ENCODE measurements around the gene DPY30.
"Not testable (repeated sequence)": the region's sequence is repeated elsewhere in the genome, so short reads cannot be mapped to it uniquely, and the experiment has no call there.

Gene DPY30

GRCh38 chr2:32039447-32040219 lies at the start of gene DPY30:
Gene DPY30, minus strand, starts transcription at chr2:32039805. Its CDS starts 349 bp downstream, at chr2:32039456.
- H3K4me3 ChIP-seq (ENCODE audit: low read depth, low read length), result peak within 1 kb of the TSS; percentile 88

GRCh38 chr2:32074134-32074506 lies 34.5 kb upstream of the DPY30 start:
- no peak overlapping the region for H3K4me3 ChIP-seq (ENCODE audit: low read depth, low read length)

GRCh38 chr2:32067549-32067948 lies 27.9 kb upstream of the DPY30 start:
- no peak overlapping the region for H3K4me3 ChIP-seq (ENCODE audit: low read depth, low read length)

- peak overlapping the region; percentile 80 for H3K4me3 ChIP-seq (ENCODE audit: low read depth, low read length)
Measured at GRCh38 chr2:32064713-32065112, 25.1 kb upstream of the DPY30 start.

GRCh38 chr2:32064021-32064601 lies 24.5 kb upstream of the DPY30 start:
- peak overlapping the region; percentile 80 for H3K4me3 ChIP-seq (ENCODE audit: low read depth, low read length)

- H3K4me3 ChIP-seq (ENCODE audit: low read depth, low read length), result peak within 1 kb of the TSS; percentile 80
Measured at GRCh38 chr2:32063310-32064020, 23.9 kb upstream of the DPY30 start, which contains the start of gene SPAST. Gene SPAST, plus strand, starts transcription at chr2:32063556. Its CDS starts 276 bp downstream, at chr2:32063832.

GRCh38 chr2:32061973-32062861 lies 22.6 kb upstream of the DPY30 start:
- peak overlapping the region; percentile 80 for H3K4me3 ChIP-seq (ENCODE audit: low read depth, low read length)

GRCh38 chr2:32061430-32061829 lies 21.8 kb upstream of the DPY30 start:
- H3K4me3 ChIP-seq (ENCODE audit: low read depth, low read length), result no peak overlapping the region

- no peak overlapping the region for H3K4me3 ChIP-seq (ENCODE audit: low read depth, low read length)
Measured at GRCh38 chr2:32060266-32060665, 20.7 kb upstream of the DPY30 start.

- H3K4me3 ChIP-seq (ENCODE audit: low read depth, low read length), result no peak overlapping the region
Measured at GRCh38 chr2:32058130-32058529, 18.5 kb upstream of the DPY30 start.

GRCh38 chr2:32054583-32054982 lies 15.0 kb upstream of the DPY30 start:
- H3K4me3 ChIP-seq (ENCODE audit: low read depth, low read length), result not testable (repeated sequence)

GRCh38 chr2:32051836-32052439 lies 12.3 kb upstream of the DPY30 start:
- no peak overlapping the region for H3K4me3 ChIP-seq (ENCODE audit: low read depth, low read length)

- H3K4me3 ChIP-seq (ENCODE audit: low read depth, low read length), result no peak overlapping the region
Measured at GRCh38 chr2:32043561-32043960, 4.0 kb upstream of the DPY30 start.

GRCh38 chr2:32034198-32034887 lies 5.3 kb downstream of the DPY30 start:
- not testable (repeated sequence) for H3K4me3 ChIP-seq (ENCODE audit: low read depth, low read length)

GRCh38 chr2:32018789-32019482 lies 20.7 kb downstream of the DPY30 start:
- not testable (repeated sequence) for H3K4me3 ChIP-seq (ENCODE audit: low read depth, low read length)

GRCh38 chr2:32012872-32013271 lies 26.7 kb downstream of the DPY30 start:
- no peak overlapping the region for H3K4me3 ChIP-seq (ENCODE audit: low read depth, low read length)

- H3K4me3 ChIP-seq (ENCODE audit: low read depth, low read length), result peak overlapping the region; percentile 36
Measured at GRCh38 chr2:32011485-32011960, 28.1 kb downstream of the DPY30 start.

GRCh38 chr2:32010670-32011484 lies 28.7 kb downstream of the DPY30 start, which contains the start of gene MEMO1:
Gene MEMO1, minus strand, starts transcription at chr2:32011008. Its CDS starts 761 bp downstream, at chr2:32010247.
- H3K4me3 ChIP-seq (ENCODE audit: low read depth, low read length), result peak within 1 kb of the TSS; percentile 74
